Endothelial cell of umbilical vein (primary cell): ENCODE measurements around the gene ATP6V0D1. TPM values are rescaled to one million over a fixed set of nuclear protein-coding genes. Genes with fewer than 3 reads are reported as not detected.
A peak's percentile ranks its signal among the peaks of the same experiment; 100 is the strongest.

Experiments used
- BruUV-seq: library from RNA; stranded (reverse); fragments of 400-500 nt; replicated peaks from 2 replicates; lab custom pipeline; 2021; lab: Mats Ljungman, UMichigan
- CTCF ChIA-PET: fragments of 300-600, 350-600 bp; sonication (Branson Sonifier 250); formaldehyde crosslinking; loops from one replicate; lab custom pipeline; 2021; ENCODE audit warnings: antibody characterized with exemption, inconsistent platforms; lab: Charles Lee
- POLR2A ChIA-PET: fragments of 300-600, 350-600 bp; sonication (Branson Sonifier 250); formaldehyde crosslinking; loops from one replicate; lab custom pipeline; 2021; ENCODE audit warnings: antibody characterized with exemption, inconsistent platforms; lab: Charles Lee
- DNase-seq: peaks from one replicate; pipeline ENCODE4 v3.0.0-alpha.2; 2011; ENCODE audit warnings: low read depth, low spot score
- FAIRE-seq: peaks from 2 replicates; lab custom pipeline; 2011; peaks lifted over from hg19 to GRCh38; lab: Jason Lieb, UNC
- H2AFZ ChIP-seq: 2 replicates; pipeline ENCODE4 v1.6.0; 2012; ENCODE audit warnings: low read depth, low read length, control low read depth, inconsistent platforms
- H3K27ac ChIP-seq: 2 replicates; pipeline ENCODE4 v1.5.1; 2011; ENCODE audit warnings: low read depth, mild to moderate bottlenecking, control low read depth, low read length, moderate library complexity; ENCODE audit not compliant: insufficient read depth
- H3K27me3 ChIP-seq, 2 experiments: 2 replicates each; pipeline versions ENCODE4 v1.6.0 to v1.6.1; 2011; ENCODE audit warnings: low read length in 2 of 2, mixed read lengths in 1 of 2; ENCODE audit not compliant: control insufficient read depth in 2 of 2, insufficient read depth in 2 of 2
- H3K36me3 ChIP-seq, 2 experiments: 2 replicates in 1 of 2; 3 replicates in 1 of 2; pipeline ENCODE4 v1.5.1; 2011; ENCODE audit warnings: low read length in 2 of 2, mild to moderate bottlenecking in 1 of 2, moderate library complexity in 1 of 2; ENCODE audit not compliant: control insufficient read depth in 2 of 2, insufficient read depth in 2 of 2; ENCODE audit errors: extremely low read depth in 1 of 2
- H3K4me1 ChIP-seq: 3 replicates; pipeline ENCODE4 v1.5.1; 2011; ENCODE audit warnings: mild to moderate bottlenecking, low read length; ENCODE audit not compliant: control insufficient read depth, insufficient read depth; ENCODE audit errors: extremely low read depth
- H3K4me2 ChIP-seq: 2 replicates; pipeline ENCODE4 v1.6.1; 2011; ENCODE audit warnings: low read length, control low read depth, mixed read lengths; ENCODE audit not compliant: insufficient read depth
- H3K4me3 ChIP-seq, 3 experiments: fragments of 200-600 bp in 1 of 3; sonication (generic), shearing (Covaris generic) in 1 of 3; replicated peaks in 1 of 3; 2 replicates each; pipeline ENCODE4 v1.5.1; 2011 to 2016; ENCODE audit warnings: control low read depth in 3 of 3, low read length in 3 of 3, mild to moderate bottlenecking in 2 of 3, inconsistent platforms in 1 of 3, low read depth in 1 of 3, moderate library complexity in 1 of 3; ENCODE audit not compliant: insufficient read depth in 1 of 3
- H3K79me2 ChIP-seq: 2 replicates; pipeline ENCODE4 v1.6.0; 2012; ENCODE audit warnings: low read length, inconsistent platforms; ENCODE audit not compliant: control insufficient read depth, insufficient read depth
- H3K9ac ChIP-seq: replicated peaks from 2 replicates; pipeline ENCODE3; 2011; ENCODE audit warnings: low read length, control low read depth; ENCODE audit not compliant: insufficient read depth; ENCODE audit errors: extremely low read depth
- H3K9me1 ChIP-seq: replicated peaks from 3 replicates; pipeline ENCODE4 v1.6.0; 2011; ENCODE audit warnings: mild to moderate bottlenecking, low read length; ENCODE audit not compliant: control insufficient read depth, insufficient read depth; ENCODE audit errors: extremely low read depth
- H3K9me3 ChIP-seq: replicated peaks from 2 replicates; pipeline ENCODE4 v1.5.1; 2012; ENCODE audit warnings: low read length, inconsistent platforms; ENCODE audit not compliant: control insufficient read depth, insufficient read depth
- H4K20me1 ChIP-seq: replicated peaks from 2 replicates; pipeline ENCODE3; 2011; ENCODE audit warnings: mild to moderate bottlenecking, low read length; ENCODE audit not compliant: control insufficient read depth, insufficient read depth; ENCODE audit errors: extremely low read depth
- CTCF ChIP-seq, 2 donors: IDR thresholded peaks; 1 replicate in 1 of 2; 2 replicates in 1 of 2; pipeline ENCODE4 v1.5.1; 2011; ENCODE audit warnings: low read length in 2 of 2, mild to moderate bottlenecking in 2 of 2, moderate library complexity in 2 of 2, control low read depth in 1 of 2, inconsistent platforms in 1 of 2, low read depth in 1 of 2; ENCODE audit not compliant: insufficient read depth in 1 of 2; ENCODE audit errors: extremely low read depth in 1 of 2
- EZH2 ChIP-seq: IDR thresholded peaks from 2 replicates; pipeline ENCODE4 v1.6.1; 2012; ENCODE audit warnings: borderline replicate concordance, low read depth, mild to moderate bottlenecking, moderate library complexity, low read length, inconsistent platforms; ENCODE audit not compliant: severe bottlenecking
- FOS ChIP-seq: IDR thresholded peaks from 2 replicates; pipeline ENCODE4 v1.6.1; 2011; ENCODE audit warnings: mild to moderate bottlenecking, low read length, moderate library complexity, borderline replicate concordance; ENCODE audit not compliant: insufficient read depth
- GATA2 ChIP-seq: IDR thresholded peaks from 2 replicates; pipeline ENCODE4 v1.7.0; 2011; ENCODE audit warnings: low read depth, mild to moderate bottlenecking, moderate library complexity, mixed read lengths, low read length; ENCODE audit not compliant: insufficient read length, insufficient read depth
- JUN ChIP-seq: IDR thresholded peaks from 2 replicates; pipeline ENCODE4 v1.6.1; 2011; ENCODE audit warnings: borderline replicate concordance, low read depth; ENCODE audit not compliant: insufficient read length, insufficient read depth
- MAX ChIP-seq: IDR thresholded peaks from 2 replicates; pipeline ENCODE4 v1.6.1; 2011; ENCODE audit not compliant: insufficient read depth, insufficient read length
- MYC ChIP-seq: IDR thresholded peaks from one replicate; pipeline ENCODE4 v1.6.1; 2011; ENCODE audit warnings: mild to moderate bottlenecking, low read depth, low read length
- POLR2A ChIP-seq: IDR thresholded peaks from 2 replicates; pipeline ENCODE4 v1.6.1; 2012; ENCODE audit warnings: low read depth, mild to moderate bottlenecking, control low read depth, low read length
- POLR2AphosphoS5 ChIP-seq: IDR thresholded peaks from 2 replicates; pipeline ENCODE4 v1.6.1; 2012; ENCODE audit warnings: low read depth, mild to moderate bottlenecking, control low read depth, low read length, moderate library complexity; ENCODE audit not compliant: insufficient read depth
- dilution Hi-C: fragments of 300-500 bp; cut with MboI; formaldehyde crosslinking; loops from one replicate; pipeline ENCODE4 v1.15.0; 2019; ENCODE audit warnings: low sequenced_read_pairs; ENCODE audit not compliant: extremely low pct_ligation_motif_present
- intact Hi-C: fragments of 100-400 bp; cut with micrococcal nuclease; formaldehyde crosslinking; loops from one replicate; pipeline ENCODE4 v1.10.0; 2022
- polyA plus RNA-seq, 4 experiments: library from polyadenylated mRNA; depleted of rRNA in 3 of 4; stranded (reverse) in 3 of 4; unstranded in 1 of 4; fragments of >200 nt; gene quantifications; 2 replicates each; pipeline versions ENCODE4 v1.2.1 to v1.2.3, GENCODE V29; 2011 to 2012; ENCODE audit warnings: missing spikeins in 1 of 4
- total RNA-seq: library from RNA; stranded (reverse); gene quantifications from 2 replicates; pipeline ENCODE4 v1.2.3, GENCODE V29; 2021

ATP6V0D1 gene
- total and polyA plus RNA-seq, 2 donors (not counting 3 experiments of a cell fraction or from before 2014, with no cell fraction given), result 82.8 to 232 TPM

DNA sequence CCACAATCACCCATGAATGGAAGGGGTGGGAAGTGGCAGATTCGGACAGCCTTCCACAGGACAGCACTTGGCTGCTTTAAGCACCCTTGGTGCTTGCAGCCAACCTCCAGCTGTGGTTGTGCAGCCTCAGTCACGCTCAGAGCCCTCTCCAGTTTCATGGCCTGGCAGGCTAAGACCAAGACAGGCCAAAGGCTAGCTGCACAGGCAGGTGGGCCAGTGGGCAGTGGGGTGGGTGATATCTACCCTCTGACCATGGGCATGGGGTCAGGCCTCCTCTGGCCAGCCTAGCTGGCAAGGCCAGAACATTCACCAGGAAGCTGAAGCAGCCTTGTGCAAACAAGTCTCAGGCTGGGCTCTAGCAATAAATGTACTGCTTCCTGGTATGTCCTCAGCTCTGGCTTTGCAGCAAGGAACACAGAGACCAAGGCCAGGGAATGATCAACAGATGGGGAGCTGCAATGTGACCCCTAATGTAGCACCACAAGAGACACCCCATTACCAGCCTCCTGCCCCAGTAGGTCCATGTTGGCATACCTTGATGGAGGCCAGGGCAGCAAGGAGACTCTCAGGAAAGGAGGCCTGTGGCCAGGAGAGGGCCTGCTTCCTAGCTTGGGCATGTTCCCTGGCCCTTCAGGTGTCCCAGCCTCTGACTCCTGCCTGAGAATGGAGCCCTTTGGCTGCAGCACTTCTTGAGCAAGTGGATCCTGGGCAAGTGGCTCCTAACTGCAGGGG lies 29.1 kb downstream of the ATP6V0D1 start:
- TF ChIP-seq MAX, result no peak
- intact Hi-C loops, result no loop called here
- no peak for DNase-seq
- no peaks in the 10 kb centered on the region for H3K27me3 ChIP-seq
- H3K4me1 ChIP-seq, result no peaks in the 10 kb centered on the region
- H3K9me3 ChIP-seq, result no peaks in the 10 kb centered on the region
- H4K20me1 ChIP-seq, result no peaks in the 10 kb centered on the region
- no peaks in the 10 kb centered on the region for H3K9me1 ChIP-seq
- H3K79me2 ChIP-seq, result no peaks in the 10 kb centered on the region
- H3K36me3 ChIP-seq, result peaks cover 0 to 29% of the 10 kb centered on the region in 2 experiments
- FAIRE-seq, result no peak
- H3K27ac ChIP-seq, result no peak overlapping the region
- POLR2A ChIA-PET, result no interaction called here
- H2AFZ ChIP-seq, result no peak overlapping the region
- dilution Hi-C loops, result no loop called here
- BruUV-seq, result no TSS peak
- H3K4me2 ChIP-seq, result no peak overlapping the region
- CTCF ChIA-PET, result interaction anchor here (1.6 to 3.2 kb wide), 4 partner anchors 8 to 191 kb away, joined by 4 to 15 read pairs (median 10); no protein-coding TSS in a partner anchor
- H3K4me3 ChIP-seq, result no peak overlapping the region
- H3K9ac ChIP-seq, result no peak overlapping the region

DNA sequence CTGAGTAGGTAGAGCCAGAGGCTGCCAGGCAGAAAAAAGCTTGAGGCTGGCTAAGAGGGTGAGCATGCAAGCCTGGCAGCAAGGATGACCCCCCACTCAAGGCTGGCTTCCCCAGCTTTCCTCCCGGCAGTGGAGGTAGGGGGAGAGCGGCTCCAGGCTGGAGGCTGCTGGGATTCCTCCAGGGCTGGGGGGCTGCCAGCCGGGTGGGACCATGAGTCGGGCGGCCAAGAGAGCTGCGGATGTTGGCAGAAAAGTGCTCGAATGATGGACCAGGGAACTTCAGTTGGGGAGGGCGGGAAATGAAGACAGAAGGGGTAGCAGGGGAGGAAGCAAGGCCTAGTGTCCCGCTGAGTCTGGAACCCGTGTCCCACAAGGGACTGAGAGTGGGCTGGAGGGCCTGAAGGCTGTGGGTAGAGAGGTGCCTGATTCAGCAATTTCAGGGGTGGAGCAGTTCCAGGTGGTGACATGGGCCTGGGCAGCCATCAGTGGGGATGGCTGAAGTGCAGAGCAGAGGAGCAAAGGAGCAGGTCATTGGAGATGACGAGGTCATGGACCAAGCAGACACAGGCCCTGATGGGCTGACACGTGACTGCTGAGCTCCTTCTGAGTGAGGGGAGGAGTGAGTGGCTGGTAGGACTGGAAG lies 29.8 kb downstream of the ATP6V0D1 start:
- no peak overlapping the region for H3K27ac ChIP-seq
- no peaks in the 10 kb centered on the region for H3K27me3 ChIP-seq
- no peak overlapping the region for H3K4me2 ChIP-seq
- no peaks in the 10 kb centered on the region for H3K79me2 ChIP-seq
- H4K20me1 ChIP-seq, result no peaks in the 10 kb centered on the region
- no peak for DNase-seq
- H2AFZ ChIP-seq, result no peak overlapping the region
- TF ChIP-seq EZH2 (no peak), JUN (no peak), MAX (no peak), POLR2A (no peak), POLR2AphosphoS5 (no peak), CTCF (IDR thresholded peaks at IDR 0.05; ENCODE audit: extremely low read depth in 1 of 2, insufficient read depth in 1 of 2, low read depth in 1 of 2, low read length in 2 of 2) (no peak), MYC (no peak), FOS (no peak), GATA2 (no peak)
- POLR2A ChIA-PET, result no interaction called here
- CTCF ChIA-PET, result interaction anchor here (1.6 to 3.2 kb wide), 4 partner anchors 9 to 190 kb away, joined by 4 to 15 read pairs (median 10); no protein-coding TSS in a partner anchor
- intact Hi-C loops, result no loop called here
- BruUV-seq, result TSS peak; percentile 13
- no peak overlapping the region for H3K9ac ChIP-seq
- H3K9me3 ChIP-seq, result no peaks in the 10 kb centered on the region
- FAIRE-seq, result no peak
- dilution Hi-C loops, result no loop called here
- peaks cover 0 to 29% of the 10 kb centered on the region in 2 experiments for H3K36me3 ChIP-seq
- H3K4me3 ChIP-seq, result no peak overlapping the region
- no peaks in the 10 kb centered on the region for H3K9me1 ChIP-seq
- H3K4me1 ChIP-seq, result no peaks in the 10 kb centered on the region
